HepG2 (cell line): Measurements from ENCODE around the gene IRS1. TPM values are rescaled to one million over a fixed set of nuclear protein-coding genes. Genes with fewer than 3 reads are reported as not detected.

Experiments used
- ATAC-seq: fragments of 200-7000 bp; cut with Tn5 transposase; 3 replicates; pipeline ENCODE4 v1.9.1; 2020; ENCODE audit warnings: mild to moderate bottlenecking, moderate library complexity
- BruUV-seq: library from RNA; stranded (reverse); fragments of 400-500 nt; replicated peaks from 2 replicates; lab custom pipeline; 2021; lab: Mats Ljungman, UMichigan
- CTCF ChIA-PET: fragments of 300-600 bp; formaldehyde crosslinking; extraction: SDS; loops from one replicate; lab custom pipeline; 2021; ENCODE audit warnings: low total read pairs, inconsistent platforms, low intra/inter-chr PET ratio; lab: Yijun Ruan, JAX
- POLR2A ChIA-PET: fragments of 350-600 bp; sonication (Branson Sonifier 250); formaldehyde crosslinking; loops from one replicate; lab custom pipeline; 2020; ENCODE audit warnings: antibody characterized with exemption, inconsistent platforms; lab: Yijun Ruan, JAX
- DNase-seq: peaks from one replicate; pipeline ENCODE4 v3.0.0-alpha.2; 2015; ENCODE audit warnings: low spot score
- FAIRE-seq: peaks from 3 replicates; lab custom pipeline; 2011; peaks lifted over from hg19 to GRCh38; lab: Jason Lieb, UNC
- H2AFZ ChIP-seq: one replicate; pipeline ENCODE4 v1.6.1; 2011; ENCODE audit warnings: low read length, inconsistent platforms
- H3K27ac ChIP-seq: fragments of 300-600 bp; 3 replicates; pipeline ENCODE4 v1.8.0; 2011; ENCODE audit warnings: mixed run types, mild to moderate bottlenecking, mixed read lengths, low read length, inconsistent platforms; ENCODE audit not compliant: insufficient read depth; ENCODE audit errors: extremely low read length
- H3K27me3 ChIP-seq, 2 experiments: fragments of 200-600 bp in 1 of 2; 2 replicates in 1 of 2; 3 replicates in 1 of 2; pipeline versions ENCODE4 v1.6.0 to v1.8.0; 2011; ENCODE audit warnings: low read length in 2 of 2, mild to moderate bottlenecking in 2 of 2, moderate library complexity in 2 of 2, inconsistent platforms in 1 of 2; ENCODE audit not compliant: insufficient read depth in 2 of 2, control insufficient read depth in 1 of 2
- H3K36me3 ChIP-seq, 2 experiments: fragments of 200-600 bp in 1 of 2; replicated peaks in 1 of 2; 2 replicates in 1 of 2; 3 replicates in 1 of 2; pipeline versions ENCODE4 v1.5.1 to v1.8.0; 2011; ENCODE audit warnings: low read length in 2 of 2, inconsistent platforms in 1 of 2; ENCODE audit not compliant: insufficient read depth in 2 of 2, control insufficient read depth in 1 of 2
- H3K4me1 ChIP-seq: 2 replicates; pipeline ENCODE4 v1.5.1; 2012; ENCODE audit warnings: low read length, inconsistent platforms; ENCODE audit not compliant: insufficient read depth
- H3K4me2 ChIP-seq: 2 replicates; pipeline ENCODE4 v1.6.0; 2011; ENCODE audit warnings: low read depth, low read length, inconsistent platforms
- H3K4me3 ChIP-seq, 3 experiments: fragments of 200-600 bp in 1 of 3; sonication (generic), shearing (Covaris generic) in 1 of 3; replicated peaks in 1 of 3; 2 replicates each; pipeline ENCODE4 v1.5.1; 2011 to 2016; ENCODE audit warnings: low read length in 3 of 3, inconsistent platforms in 2 of 3, low read depth in 2 of 3, mild to moderate bottlenecking in 2 of 3, control low read depth in 1 of 3, mixed read lengths in 1 of 3; ENCODE audit not compliant: insufficient read depth in 1 of 3
- H3K79me2 ChIP-seq: one replicate; pipeline ENCODE4 v1.6.1; 2011; ENCODE audit warnings: low read length, inconsistent platforms; ENCODE audit not compliant: insufficient read depth
- H3K9ac ChIP-seq: 2 replicates; pipeline ENCODE4 v1.6.0; 2011; ENCODE audit warnings: mild to moderate bottlenecking, low read depth, low read length, inconsistent platforms; ENCODE audit not compliant: insufficient read depth
- H3K9me3 ChIP-seq: 2 replicates; pipeline ENCODE4 v1.5.1; 2012; ENCODE audit warnings: mild to moderate bottlenecking, low read length
- H4K20me1 ChIP-seq: 2 replicates; pipeline ENCODE4 v1.6.0; 2011; ENCODE audit warnings: inconsistent platforms, mild to moderate bottlenecking, low read length, moderate library complexity; ENCODE audit not compliant: insufficient read depth
- CBX1 ChIP-seq: IDR thresholded peaks from one replicate; pipeline ENCODE4 v1.6.1; 2016; ENCODE audit warnings: antibody characterized with exemption, low read depth
- MED8 ChIP-seq: sonication (generic); formaldehyde crosslinking; IDR thresholded peaks from 2 replicates; pipeline ENCODE4 v1.8.1; 2023; ENCODE audit warnings: mild to moderate bottlenecking, missing genetic modification reagents; ENCODE audit not compliant: insufficient replicate concordance
- NBN ChIP-seq: fragments of 450-650 bp; conservative IDR thresholded peaks from 2 replicates; pipeline ENCODE4 v1.6.1; 2017
- NFKB2 ChIP-seq: sonication (generic); formaldehyde crosslinking; IDR thresholded peaks from 2 replicates; pipeline ENCODE4 v1.4.0; 2020; ENCODE audit warnings: missing genetic modification reagents, borderline replicate concordance
- PAWR ChIP-seq: sonication (generic); formaldehyde crosslinking; IDR thresholded peaks from 2 replicates; pipeline ENCODE4 v1.4.0; 2020; ENCODE audit warnings: missing genetic modification reagents, mild to moderate bottlenecking, borderline replicate concordance
- SPEN ChIP-seq: sonication (generic); formaldehyde crosslinking; IDR thresholded peaks from 2 replicates; pipeline ENCODE4 v1.5.1; 2020; ENCODE audit warnings: low read depth, mild to moderate bottlenecking, missing genetic modification reagents
- TCF12 ChIP-seq, 2 experiments: fragments of 450-650 bp in 1 of 2; sonication (generic) in 1 of 2; formaldehyde crosslinking in 1 of 2; IDR thresholded peaks; 2 replicates each; pipeline versions ENCODE4 v1.6.1 to v1.8.0; 2017 to 2022; ENCODE audit warnings: antibody characterized with exemption in 1 of 2, mild to moderate bottlenecking in 1 of 2, missing genetic modification reagents in 1 of 2, moderate library complexity in 1 of 2
- ZNF160 ChIP-seq: sonication (generic); formaldehyde crosslinking; IDR thresholded peaks from 2 replicates; pipeline ENCODE4 v1.8.0; 2022; ENCODE audit warnings: mild to moderate bottlenecking, inconsistent platforms, missing genetic modification reagents
- ZNF382 ChIP-seq: sonication (generic); formaldehyde crosslinking; IDR thresholded peaks from 2 replicates; pipeline ENCODE4 v1.5.0; 2020; ENCODE audit warnings: missing genetic modification reagents, mild to moderate bottlenecking, borderline replicate concordance
- ZNF44 ChIP-seq: sonication (generic); formaldehyde crosslinking; IDR thresholded peaks from 2 replicates; pipeline ENCODE4 v1.5.1; 2020; ENCODE audit warnings: mild to moderate bottlenecking, missing genetic modification reagents
- ZNF709 ChIP-seq: sonication (generic); formaldehyde crosslinking; IDR thresholded peaks from 2 replicates; pipeline ENCODE4 v1.5.0; 2020; ENCODE audit warnings: mild to moderate bottlenecking, missing genetic modification reagents
- ZNF761 ChIP-seq: sonication (generic); formaldehyde crosslinking; conservative IDR thresholded peaks from 2 replicates; pipeline ENCODE4 v1.4.0; 2020; ENCODE audit warnings: mild to moderate bottlenecking, missing genetic modification reagents
- WGBS: methylation state at CpG from one replicate; pipeline ENCODE4 v1.1.6; 2017; ENCODE audit warnings: low lambda C conversion rate; 5-methylcytosine and 5-hydroxymethylcytosine counted together
- in situ Hi-C: cut with HindIII; loops from 2 replicates; pipeline ENCODE4 v1.10.0; 2017; ENCODE audit warnings: low pct_unique_long_range_greater_than_20kb; ENCODE audit not compliant: extremely low pct_ligation_motif_present
- intact Hi-C: fragments of 100-400 bp; cut with micrococcal nuclease; formaldehyde crosslinking; loops from one replicate; pipeline ENCODE4 v1.10.0; 2022; ENCODE audit not compliant: unreplicated experiment
- polyA plus RNA-seq, 8 experiments: library from polyadenylated mRNA; depleted of rRNA in 3 of 8; stranded (reverse) in 7 of 8; unstranded in 1 of 8; fragments of >200 nt; fragmentation: Illumina TruSeq in 4 of 8; extraction: Trizol in 4 of 8; gene quantifications; 2 replicates each; pipeline versions ENCODE4 v1.2.1 to v1.2.3, GENCODE V29; 2011 to 2016; ENCODE audit warnings: low read depth in 4 of 8, missing spikeins in 1 of 8, mixed read lengths in 1 of 8; ENCODE audit not compliant: insufficient read depth in 1 of 8
- total RNA-seq, 5 experiments: library from RNA; depleted of rRNA; stranded (reverse); fragments of >200 nt; fragmentation: Illumina TruSeq; extraction: Trizol; gene quantifications; 2 replicates each; pipeline ENCODE4 v1.2.3, GENCODE V29; 2016; ENCODE audit warnings: low read depth in 1 of 5
- TF ChIP-seq, protein P1 (sequence below): sonication (generic); formaldehyde crosslinking; IDR thresholded peaks from 2 replicates; pipeline ENCODE4 v1.4.0; 2020; ENCODE audit warnings: mild to moderate bottlenecking, missing genetic modification reagents, borderline replicate concordance

The IRS1 gene
- total and polyA plus RNA-seq, 2 of the 13 experiments (the other 11 are each of a cell fraction or from before 2014, with no cell fraction given), result 8.7 to 9.0 TPM

DNA sequence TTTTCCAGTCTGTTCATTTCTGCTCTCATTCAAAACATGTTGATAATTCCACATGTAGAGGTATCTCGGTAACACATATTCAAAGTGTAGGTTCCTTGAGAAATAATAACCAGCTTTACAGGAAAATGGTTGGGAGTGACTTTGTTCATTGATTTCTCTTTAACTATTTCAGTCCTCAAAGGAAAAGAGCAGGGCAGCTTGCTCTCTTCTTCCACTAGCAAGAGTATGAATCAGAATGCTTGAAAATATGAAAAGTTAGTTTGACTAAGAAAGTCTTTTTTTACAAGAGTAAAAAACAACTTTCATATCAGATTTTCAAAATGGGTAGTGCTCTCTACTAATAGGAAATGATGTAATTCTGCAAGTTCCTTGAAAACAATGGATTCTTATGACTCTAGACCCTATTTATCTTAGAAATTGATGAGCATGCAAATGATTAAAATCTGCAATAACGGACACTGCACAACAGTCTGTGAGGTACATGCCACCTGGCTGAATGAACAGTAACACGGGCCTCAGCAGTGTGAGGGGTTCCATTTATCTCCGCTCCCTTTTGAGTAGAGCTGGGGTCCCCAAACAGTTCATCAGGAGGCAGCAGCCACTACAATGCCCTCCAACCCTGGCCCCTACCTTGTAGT lies 65.6 kb downstream of the IRS1 start (continued):
- TF ChIP-seq, protein P1, sequence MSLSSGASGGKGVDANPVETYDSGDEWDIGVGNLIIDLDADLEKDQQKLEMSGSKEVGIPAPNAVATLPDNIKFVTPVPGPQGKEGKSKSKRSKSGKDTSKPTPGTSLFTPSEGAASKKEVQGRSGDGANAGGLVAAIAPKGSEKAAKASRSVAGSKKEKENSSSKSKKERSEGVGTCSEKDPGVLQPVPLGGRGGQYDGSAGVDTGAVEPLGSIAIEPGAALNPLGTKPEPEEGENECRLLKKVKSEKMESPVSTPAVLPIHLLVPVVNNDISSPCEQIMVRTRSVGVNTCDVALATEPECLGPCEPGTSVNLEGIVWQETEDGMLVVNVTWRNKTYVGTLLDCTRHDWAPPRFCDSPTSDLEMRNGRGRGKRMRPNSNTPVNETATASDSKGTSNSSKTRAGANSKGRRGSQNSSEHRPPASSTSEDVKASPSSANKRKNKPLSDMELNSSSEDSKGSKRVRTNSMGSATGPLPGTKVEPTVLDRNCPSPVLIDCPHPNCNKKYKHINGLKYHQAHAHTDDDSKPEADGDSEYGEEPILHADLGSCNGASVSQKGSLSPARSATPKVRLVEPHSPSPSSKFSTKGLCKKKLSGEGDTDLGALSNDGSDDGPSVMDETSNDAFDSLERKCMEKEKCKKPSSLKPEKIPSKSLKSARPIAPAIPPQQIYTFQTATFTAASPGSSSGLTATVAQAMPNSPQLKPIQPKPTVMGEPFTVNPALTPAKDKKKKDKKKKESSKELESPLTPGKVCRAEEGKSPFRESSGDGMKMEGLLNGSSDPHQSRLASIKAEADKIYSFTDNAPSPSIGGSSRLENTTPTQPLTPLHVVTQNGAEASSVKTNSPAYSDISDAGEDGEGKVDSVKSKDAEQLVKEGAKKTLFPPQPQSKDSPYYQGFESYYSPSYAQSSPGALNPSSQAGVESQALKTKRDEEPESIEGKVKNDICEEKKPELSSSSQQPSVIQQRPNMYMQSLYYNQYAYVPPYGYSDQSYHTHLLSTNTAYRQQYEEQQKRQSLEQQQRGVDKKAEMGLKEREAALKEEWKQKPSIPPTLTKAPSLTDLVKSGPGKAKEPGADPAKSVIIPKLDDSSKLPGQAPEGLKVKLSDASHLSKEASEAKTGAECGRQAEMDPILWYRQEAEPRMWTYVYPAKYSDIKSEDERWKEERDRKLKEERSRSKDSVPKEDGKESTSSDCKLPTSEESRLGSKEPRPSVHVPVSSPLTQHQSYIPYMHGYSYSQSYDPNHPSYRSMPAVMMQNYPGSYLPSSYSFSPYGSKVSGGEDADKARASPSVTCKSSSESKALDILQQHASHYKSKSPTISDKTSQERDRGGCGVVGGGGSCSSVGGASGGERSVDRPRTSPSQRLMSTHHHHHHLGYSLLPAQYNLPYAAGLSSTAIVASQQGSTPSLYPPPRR (CRISPR knock-in tag), result no peak
- no peak for TF ChIP-seq NFKB2 (CRISPR knock-in tag)
- no peak for TF ChIP-seq ZNF44 (CRISPR knock-in tag)
- 0 out of 2 replicates have a peak, but pooled peaks have one; percentile 10 for TF ChIP-seq SPEN (CRISPR knock-in tag)
- TF ChIP-seq ZNF761, result 0 out of 2 replicates have a peak, but pooled peaks have one; percentile 14

DNA sequence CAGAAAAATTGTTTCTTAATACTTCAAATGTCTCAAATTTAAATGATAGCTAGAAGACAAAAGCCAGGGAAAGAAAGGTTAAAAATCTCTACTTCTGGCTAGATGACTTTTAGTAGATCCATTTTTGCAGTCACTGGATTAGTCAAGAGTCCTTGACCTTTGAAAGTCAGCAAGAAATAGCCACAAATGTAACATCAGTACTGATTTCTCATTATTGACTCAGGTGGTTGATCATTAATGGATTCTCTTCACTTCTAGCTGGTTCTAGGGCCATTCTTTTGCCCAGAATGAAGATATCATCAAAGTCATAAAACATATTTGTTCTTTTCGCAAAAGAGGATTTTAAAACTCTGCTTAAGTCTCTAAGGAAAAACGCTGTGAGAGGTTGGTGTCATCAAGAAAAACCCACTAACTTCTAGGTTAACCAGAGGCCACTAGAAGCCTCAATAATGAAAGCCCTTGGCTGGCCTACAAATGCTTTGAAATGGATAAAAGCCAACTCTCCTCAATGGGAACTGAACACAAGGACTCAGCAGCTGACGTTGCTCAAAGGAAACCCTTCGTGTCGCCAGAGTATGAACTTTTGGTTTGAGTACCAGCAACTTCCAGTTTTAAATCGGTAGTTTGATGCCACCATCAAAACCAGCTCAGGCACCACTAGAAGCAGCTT lies 66.3 kb downstream of the IRS1 start:
- Histone ChIP-seq H3K27me3 (no peaks in the 10 kb centered on the region), H3K9ac (peak overlapping the region; percentile 53), H3K27ac (peak overlapping the region; percentile 82), H3K36me3 (peaks cover 0 to 6% of the 10 kb centered on the region in 2 experiments; a peak in 2 of 5 replicates), H3K9me3 (no peaks in the 10 kb centered on the region), H4K20me1 (no peaks in the 10 kb centered on the region), H3K4me3 (peak overlapping the region in 2 of 3 experiments; percentile 27 to 45; a peak in 2 of 6 replicates), H3K4me2 (peak overlapping the region; percentile 60), H3K79me2 (peaks cover 3% of the 10 kb centered on the region), H3K4me1 (peaks cover 75% of the 10 kb centered on the region), H2AFZ (no peak overlapping the region)
- ChIA-PET POLR2A (interaction anchor here (0.7 to 3.5 kb wide), 22 partner anchors 10 to 702 kb away, joined by 3 to 53 read pairs (median 4); partner anchors contain the start of gene IRS1), CTCF (no interaction called here)
- ATAC-seq (peak; percentile 92), DNase-seq (peak; percentile 98), FAIRE-seq (peak; percentile 77)
- in situ Hi-C loops (loop anchor here (10.0 kb wide), 1 partner anchor 61 kb away; the partner anchor contains the start of gene IRS1), intact Hi-C loops (loop anchor here (1.0 to 10.0 kb wide), 6 partner anchors 67 to 576 kb away; no protein-coding TSS in a partner anchor)
- TSS peak; percentile 97 for BruUV-seq
- 2% methylated on average over 6 of the region's 6 CpGs for WGBS
- TF ChIP-seq MED8 (CRISPR knock-in tag) (peak; percentile 40), PAWR (CRISPR knock-in tag) (no peak), ZNF709 (no peak), ZNF382 (CRISPR knock-in tag) (no peak), TCF12 (IDR thresholded peaks at IDR 0.05) (no peak), TCF12 (CRISPR knock-in tag; IDR thresholded peaks at IDR 0.05) (peak; percentile 81; the same call in 1 of the 2 replicates), CBX1 (peak; percentile 35), NBN (no peak), ZNF160 (CRISPR knock-in tag) (no peak)
